Inferior parietal cortex (tissue), 1 donor: ENCODE results near the gene SBNO2.

Experiments used
- DNase-seq: peaks from one replicate; pipeline ENCODE4 v3.0.0-alpha.2; 2016; ENCODE audit errors: extremely low spot score

SBNO2 gene

DNA sequence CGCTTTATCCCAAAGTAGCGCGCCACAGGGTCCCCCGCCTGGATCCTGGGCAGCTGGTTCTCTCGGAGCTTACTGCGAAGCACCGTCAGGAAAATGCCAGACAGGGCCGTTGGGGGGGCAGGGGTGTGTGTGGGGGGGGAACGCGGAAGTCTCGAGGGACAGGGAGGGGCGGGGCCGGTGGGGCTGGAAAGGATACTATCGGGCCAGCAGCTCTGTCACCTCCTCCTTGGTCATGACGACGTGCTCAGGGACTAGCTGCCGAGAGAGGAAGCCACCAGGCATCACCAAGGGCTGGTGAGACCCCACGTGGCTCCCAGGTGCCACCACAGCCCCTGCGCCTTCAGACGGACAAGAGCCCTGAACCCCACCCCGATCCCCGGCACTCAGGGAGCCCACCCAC, 84.2 kb downstream of the SBNO2 start:
- no peak for DNase-seq

DNA sequence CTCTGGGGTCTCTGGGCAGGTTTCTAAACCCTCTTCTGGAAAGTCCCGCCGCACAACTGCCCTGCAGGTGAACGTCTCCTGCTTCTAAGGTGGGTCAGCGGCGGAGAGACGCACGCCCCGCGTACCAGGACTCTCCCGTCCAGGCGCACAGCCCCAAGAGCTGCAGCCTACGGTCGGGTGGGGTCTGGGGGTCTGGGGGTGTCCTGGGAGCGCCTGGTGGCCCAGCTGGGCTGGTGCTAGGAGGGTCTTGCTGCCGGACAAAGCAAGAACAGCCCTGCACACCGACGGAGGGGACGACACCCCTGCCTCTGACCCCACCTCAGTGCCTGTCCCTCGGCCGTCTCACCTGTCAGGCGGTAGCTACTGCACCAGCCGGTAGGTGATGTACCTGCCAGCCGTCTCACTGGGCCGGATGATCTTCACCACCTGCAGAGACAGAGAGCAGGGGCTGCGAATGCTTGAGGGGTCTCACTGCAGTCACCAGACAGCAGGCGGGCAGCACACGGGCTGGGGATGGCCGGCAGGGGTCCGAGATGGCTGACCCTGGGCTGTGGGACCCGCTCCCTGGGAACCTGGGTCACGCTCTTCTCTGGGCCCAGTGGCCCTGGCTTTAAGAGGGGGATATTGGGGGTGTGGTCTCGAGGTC, 84.8 kb downstream of the SBNO2 start:
- DNase-seq, result no peak

DNA sequence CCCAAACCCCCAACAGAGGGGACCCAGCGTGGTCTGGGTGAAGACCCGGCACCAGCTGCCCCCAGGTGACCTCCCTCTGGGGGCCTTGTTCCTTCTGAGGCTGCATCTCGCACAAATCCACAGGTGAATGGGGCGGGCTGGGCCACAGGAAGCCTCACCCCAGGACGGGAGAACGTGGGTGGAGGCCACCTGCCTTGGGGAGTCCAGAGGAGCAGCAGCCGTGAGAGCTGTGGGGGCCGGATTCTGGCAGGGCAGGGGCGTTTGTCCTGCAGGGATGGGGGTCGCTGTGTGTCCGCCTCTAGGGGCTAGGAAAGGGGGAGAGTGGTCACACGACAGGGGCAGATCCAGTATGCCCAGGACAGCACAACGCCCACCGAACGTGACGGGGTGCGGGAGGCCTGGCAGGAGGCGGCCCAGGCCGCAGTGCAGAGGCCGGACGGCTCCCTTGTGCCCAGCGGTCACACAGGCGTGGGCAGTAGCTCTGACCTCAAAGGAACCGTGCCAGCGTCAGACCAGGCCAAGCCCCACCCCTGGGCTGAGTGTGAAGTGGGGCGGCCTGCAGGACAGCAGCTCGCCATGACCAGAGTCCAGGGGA, 85.6 kb downstream of the SBNO2 start:
- DNase-seq, result no peak

DNA sequence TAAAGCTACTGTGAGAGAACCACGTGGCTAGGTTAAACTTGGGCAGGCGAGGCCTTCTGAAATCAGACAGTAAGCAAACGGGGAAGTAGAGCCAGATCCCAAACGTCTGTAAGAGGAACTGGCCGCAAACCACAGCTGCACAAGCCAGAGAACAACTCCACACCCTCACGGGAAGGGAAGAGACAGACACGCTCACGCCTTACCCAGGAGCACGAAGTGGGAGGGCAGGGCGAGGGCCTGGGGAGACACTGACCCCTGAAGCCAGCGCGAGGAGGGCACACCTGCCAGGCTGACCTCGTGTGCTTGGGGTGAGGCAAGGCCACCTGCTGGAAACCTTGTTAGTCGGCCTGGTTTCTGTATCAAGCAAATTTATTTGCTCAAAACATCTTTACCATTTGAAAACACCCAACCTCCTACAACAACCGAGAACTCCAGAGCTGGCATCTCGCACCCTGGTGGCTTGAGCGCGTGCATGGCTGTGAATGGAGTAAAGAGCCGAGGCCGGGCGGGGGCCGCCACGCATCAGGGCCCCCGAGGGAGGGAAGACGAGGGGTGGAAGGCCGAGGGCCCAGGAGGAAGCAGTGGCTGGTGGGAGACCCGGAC, 86.2 kb downstream of the SBNO2 start:
- DNase-seq, result no peak

DNA sequence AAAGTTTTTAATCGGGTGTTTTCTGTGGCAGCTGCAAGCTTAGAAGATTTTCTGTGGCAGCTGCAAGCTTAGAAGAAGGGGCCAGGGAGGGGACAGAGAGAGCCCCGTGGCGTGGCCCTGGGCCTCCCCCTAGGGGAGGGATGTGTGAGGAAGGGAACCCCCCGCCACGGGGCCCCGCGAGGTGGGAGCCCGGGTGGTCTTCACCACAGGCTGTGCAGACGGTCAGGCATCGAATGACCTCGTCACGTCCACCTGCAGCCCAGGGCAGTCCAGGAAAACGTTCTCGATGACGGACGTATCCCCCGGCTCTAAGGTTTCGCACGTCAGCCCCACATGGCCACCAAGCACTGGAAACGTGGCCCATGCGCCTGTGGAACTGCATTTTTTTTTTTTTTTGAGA, 87.5 kb downstream of the SBNO2 start:
- no peak for DNase-seq

DNA sequence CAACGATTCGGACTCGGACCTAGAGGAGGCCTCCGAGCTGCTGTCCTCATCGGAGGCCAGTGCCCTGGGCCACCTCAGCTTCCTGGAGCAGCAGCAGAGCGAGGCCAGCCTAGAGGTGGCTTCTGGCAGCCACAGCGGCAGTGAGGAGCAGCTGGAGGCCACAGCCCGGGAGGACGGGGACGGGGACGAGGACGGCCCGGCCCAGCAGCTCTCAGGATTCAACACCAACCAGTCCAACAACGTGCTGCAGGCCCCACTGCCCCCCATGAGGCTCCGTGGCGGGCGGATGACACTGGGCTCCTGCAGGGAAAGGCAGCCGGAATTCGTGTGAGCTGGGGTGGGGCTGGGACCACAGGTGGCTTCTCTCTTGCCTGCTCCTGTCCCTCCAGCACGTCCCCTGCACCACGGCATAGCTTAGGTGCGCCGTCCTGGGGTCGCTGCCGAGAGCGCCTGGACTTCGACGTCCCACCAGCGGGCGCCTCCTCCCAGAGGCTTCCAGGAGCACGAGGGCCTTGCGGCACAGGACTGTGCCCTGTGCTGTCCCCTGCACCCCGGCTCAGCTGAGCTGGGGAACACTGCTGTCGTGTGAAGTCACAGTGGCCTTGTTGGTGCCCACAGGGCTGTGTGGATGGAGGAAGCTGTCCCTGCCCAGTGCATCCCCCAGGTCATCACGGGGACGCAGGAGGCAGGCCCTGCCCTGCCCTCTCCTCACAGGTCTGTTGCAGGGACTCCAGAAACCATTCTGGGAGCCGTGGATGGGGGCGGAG, 88.2 kb downstream of the SBNO2 start:
- no peak for DNase-seq

DNA sequence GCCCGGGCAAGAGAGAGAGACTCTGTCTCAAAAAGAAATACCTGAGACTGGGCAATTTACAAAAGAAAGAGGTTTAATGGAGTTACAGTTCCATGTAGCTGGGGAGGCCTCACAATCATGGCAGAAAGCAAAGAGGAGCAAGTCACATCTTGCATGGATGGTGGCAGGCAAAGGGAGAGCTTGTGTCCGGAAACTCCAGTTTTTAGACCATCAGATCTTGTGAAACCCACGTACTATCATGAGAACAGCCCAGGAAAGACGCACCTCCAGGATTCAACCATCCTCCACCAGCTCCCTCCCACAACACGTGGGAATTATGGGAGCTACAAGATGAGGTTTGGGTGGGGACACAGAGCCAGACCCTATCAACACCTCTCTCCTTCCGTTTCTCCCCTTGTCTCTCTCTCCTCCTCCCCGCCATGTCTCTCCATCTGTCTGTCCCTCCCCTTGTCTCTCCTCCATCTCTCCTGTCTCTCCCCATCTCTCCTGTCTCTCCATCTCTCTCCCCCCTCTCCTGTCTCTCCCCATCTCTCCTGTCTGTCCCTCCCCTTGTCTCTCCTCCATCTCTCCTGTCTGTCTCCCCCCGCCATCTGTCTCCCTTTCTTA, 88.9 kb downstream of the SBNO2 start:
- DNase-seq, result no peak

DNA sequence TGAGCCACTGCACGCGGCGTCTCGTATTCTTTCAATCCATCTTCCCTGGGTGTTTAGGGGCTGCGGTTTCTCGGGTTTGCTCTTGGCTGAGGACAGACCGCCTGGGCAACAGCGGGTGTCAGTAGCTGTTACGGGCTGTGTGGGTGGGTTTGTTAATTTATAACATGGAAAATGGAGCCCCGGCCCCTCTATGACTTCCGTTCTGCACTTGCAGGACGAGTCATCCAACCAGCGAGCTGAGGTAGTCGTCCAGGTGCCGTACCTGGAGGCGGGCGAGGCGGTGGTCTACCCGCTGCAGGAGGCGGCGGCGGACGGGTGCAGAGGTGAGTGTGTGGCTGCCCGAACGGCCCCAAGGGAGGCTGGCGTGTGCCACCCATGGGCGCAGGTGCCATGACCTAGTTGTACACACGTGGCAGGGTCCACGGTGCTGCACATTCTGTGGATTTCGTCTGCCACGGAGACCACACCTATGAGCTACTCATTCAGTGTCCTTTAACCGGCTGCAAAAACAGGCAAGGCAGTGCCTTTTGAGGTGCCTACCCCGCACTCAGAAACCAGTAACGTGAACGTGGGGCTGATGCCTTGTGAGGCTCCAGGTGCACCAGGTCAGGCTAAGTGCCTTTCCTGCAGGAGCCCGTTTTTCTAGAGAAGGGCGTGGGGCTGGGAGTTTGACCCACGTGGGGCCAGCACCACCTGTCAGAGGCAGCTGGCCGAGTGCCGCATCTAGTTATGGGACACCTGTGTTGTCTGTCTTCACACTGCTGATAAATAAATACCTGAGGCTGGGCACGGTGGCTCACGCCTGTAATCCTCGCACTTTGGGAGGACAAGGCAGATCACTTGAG, 89.8 kb downstream of the SBNO2 start:
- no peak for DNase-seq

DNA sequence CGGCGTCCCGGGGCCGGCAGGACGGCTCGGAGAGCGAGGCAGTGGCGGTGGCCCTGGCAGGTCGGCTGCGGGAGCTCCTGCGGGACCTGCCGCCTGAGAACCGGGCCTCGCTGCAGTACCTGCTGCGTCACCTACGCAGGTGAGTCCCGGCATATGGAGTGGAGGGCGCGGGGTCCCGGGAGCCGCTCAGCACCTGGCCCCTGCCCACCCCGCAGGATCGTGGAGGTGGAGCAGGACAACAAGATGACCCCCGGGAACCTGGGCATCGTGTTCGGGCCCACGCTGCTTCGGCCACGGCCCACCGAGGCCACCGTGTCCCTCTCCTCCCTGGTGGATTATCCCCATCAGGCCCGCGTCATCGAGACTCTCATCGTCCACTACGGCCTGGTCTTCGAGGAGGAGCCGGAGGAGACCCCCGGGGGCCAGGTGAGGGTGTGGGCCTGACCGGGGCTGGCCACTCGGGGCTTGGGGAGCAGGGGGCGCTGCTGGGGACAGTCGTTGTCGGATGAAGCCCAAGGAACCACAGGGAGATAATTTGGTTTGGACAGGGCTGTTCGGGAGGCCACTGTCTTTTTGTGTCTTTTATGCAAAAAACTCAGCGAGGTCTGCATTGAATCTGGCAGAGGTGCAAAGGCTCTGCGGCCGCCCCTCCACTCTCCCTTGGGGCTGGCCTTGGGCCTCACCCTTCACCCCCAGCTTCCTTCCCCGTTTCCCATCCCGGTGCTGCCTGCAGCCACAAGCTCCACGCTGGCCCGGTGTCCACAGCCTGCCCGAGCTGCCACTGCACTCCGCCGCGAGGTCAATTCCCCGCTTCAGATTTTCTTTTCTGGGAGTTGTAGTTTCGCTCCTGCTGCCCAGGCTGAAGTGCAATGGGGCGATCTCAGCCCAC, 90.9 kb downstream of the SBNO2 start:
- no peak for DNase-seq

DNA sequence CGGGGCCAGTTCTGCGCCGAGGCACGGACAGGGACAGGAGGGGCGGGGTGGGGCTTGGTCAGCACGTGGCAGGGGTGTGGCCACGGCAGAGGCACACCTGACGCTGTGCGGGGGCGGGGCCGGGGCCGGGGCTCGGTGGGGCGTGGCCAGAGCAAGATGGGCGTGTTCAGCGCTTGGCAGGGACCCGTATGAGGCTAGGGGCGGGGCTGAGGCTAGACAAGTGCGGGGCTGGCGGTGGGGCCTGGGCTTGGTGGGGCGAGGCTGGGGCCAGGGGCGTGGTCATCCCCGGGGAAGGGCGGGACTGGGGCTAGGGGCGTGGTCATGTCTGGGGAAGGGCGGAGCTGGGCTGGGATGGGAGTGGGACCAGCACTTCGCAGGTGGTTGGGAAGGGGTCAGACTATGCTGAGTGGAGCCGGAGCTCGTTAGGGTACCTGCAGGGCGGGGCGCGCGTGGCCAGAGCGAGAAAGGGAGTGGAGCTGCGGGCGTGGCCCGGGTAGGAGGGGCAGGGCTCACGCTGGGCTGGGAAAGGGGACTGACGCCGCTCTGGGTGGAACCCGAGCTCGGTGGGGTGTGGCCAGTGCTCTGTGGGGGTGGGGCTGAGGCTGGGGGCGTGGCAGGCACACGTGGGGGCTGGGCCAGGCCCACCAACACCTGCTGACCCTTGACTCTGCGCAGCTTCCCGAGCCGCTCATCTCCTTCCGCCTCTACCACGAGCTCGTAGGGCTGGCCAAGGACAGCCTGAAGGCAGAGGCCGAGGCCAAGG, 91.7 kb downstream of the SBNO2 start:
- DNase-seq, result no peak

DNA sequence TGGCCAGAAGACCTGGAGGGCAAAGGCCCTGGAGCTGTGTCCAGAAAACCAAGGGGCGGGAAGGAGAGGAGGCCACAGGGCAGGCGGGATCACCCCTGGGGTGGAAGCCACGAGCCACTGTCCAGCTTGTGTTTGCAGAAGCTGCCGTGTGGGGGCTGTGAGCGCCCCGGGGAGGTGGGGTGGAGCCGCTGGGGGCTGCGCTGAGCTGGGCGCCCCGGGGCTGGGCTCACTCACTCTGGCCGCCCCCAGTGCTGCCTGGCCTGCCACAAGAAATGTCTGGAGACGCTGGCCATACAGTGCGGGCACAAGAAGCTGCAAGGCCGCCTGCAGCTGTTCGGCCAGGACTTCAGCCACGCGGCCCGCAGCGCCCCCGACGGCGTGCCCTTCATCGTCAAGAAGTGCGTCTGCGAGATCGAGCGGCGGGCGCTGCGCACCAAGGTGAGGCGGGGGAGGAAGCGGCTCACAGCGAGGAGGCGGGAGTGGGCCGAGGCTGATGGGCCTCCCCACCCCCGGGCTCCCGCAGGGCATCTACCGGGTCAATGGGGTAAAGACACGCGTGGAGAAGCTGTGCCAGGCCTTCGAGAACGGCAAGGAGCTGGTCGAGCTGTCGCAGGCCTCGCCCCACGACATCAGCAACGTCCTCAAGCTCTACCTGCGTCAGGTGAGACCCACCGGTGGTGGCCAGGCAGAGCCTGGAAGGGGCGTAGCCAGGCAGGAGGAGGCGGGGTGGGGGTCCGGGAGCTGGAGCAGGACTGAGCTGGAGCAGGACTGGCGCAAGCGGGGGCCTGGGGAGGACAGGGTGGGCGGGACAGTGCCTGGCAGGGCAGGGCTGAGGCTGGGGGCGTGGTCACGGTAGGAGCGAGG, 92.5 kb downstream of the SBNO2 start:
- DNase-seq, result no peak

DNA sequence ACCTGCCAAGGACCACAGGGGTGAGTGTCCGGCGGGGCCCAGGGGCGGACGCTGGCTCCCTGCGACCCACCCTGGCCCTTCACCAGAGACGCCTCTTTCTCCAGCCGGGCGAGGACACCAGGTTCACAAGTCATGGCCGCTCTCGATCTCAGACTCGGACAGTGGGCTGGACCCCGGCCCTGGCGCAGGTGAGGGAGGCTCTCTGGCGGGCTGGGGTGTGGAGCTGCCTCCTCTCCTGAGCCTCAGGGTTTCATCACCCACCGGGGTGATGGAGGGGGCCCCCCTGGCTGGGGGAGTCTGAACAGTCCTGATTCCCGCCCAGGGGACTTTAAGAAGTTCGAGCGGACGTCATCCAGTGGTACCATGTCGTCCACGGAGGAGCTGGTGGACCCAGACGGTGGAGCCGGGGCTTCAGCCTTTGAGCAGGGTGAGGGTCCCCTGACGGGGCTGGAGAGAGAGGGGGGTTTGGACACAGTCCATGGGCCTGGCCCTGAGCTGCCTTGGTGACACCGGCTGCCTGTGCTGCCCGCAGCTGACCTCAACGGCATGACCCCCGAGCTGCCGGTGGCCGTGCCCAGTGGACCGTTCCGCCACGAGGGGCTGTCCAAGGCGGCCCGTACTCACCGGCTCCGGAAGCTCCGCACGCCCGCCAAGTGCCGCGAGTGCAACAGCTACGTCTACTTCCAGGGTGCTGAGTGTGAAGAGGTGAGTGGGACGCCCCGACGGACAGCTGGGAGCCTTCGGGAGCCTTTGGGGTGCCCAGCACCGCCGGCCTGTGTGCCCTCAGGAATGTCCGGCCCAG, 93.5 kb downstream of the SBNO2 start:
- no peak for DNase-seq

DNA sequence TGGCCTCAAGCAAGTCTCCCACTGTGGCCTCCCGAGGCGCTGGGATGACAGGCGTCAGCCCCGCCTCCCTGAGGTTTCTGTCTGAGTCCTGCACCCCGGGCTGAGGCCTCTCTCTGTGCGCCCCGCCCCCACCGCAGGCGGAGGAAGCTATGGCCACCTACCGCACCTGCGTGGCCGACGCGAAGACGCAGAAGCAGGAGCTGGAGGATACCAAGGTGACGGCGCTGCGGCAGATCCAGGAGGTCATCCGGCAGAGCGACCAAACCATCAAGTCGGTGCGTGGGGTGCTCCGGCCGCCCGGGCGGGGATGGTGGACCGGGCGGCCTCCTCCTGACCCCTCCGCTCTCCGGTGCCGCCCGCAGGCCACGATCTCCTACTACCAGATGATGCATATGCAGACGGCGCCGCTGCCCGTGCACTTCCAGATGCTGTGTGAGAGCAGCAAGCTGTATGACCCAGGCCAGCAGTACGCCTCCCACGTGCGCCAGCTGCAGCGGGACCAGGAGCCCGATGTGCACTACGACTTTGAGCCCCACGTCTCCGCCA, 94.4 kb downstream of the SBNO2 start:
- DNase-seq, result no peak

DNA sequence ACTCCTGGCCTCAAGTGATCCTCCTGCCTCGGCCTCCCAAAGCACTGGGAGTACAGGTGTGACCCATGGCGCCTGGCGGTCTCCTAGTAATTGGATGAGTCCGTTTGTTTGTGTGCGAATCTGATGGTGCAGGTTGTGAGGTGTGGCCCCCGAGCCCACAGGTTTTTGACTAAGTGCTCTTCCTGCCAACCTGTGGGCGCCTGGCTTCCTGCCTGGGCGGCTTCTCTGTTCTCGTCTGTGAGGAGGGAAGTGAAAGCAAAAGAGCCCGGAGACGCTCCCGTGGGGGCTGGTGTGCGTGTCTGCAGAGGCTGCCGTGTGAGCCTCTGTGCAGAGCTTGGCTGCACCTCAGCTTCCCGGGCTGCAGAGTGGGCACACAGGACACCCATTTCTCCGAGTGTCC, 97.1 kb downstream of the SBNO2 start:
- no peak for DNase-seq

DNA sequence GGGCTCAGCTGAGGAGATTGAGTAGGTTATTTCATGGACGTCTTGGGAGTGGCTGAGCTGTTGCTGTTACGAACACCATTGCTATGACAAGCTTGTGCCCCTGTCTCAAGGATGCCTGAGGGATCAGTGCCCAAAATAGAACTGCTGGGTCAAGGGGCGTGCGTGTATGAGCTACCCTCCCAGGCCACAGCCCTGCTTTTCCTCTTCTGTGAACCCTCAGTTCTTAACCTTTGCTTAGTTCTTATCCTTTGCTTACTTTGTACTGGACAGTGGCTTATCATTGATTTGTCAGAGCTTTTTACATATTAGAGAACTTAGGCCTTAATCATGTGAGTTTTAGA, 98.1 kb downstream of the SBNO2 start:
- no peak for DNase-seq

DNA sequence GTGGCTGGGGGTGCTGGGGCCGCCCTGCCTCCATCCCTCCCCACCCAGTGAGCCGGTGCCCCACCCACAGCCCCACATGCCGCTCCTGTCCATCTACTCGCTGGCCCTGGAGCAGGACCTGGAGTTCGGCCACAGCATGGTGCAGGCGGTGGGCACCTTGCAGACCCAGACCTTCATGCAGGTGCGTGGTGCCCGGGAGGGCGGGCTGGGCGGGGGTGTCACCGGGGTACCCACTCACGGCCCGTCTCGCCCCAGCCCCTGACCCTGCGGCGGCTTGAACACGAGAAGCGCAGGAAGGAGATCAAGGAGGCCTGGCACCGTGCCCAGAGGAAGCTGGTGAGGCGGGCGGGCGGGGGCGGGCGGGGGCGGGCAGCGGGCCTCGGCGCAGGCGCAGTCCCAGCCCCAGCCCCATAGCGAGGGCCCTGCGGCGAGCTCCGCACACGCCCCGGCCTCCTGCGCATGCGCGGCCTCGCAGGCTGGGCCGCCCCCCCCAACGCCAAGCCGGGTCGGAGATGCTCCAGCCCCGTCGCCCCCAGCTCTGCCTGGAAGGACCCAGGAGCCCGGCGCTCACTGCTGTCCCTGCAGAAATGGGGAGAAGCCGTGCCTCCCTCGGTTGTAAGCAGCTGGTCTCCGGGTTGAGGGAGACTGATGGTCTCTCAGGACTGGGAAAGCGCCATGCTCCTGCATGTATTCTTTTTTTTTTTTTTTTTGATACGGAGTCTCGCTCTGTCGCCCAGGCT, 99.4 kb downstream of the SBNO2 start:
- peak; percentile 32 for DNase-seq

DNA sequence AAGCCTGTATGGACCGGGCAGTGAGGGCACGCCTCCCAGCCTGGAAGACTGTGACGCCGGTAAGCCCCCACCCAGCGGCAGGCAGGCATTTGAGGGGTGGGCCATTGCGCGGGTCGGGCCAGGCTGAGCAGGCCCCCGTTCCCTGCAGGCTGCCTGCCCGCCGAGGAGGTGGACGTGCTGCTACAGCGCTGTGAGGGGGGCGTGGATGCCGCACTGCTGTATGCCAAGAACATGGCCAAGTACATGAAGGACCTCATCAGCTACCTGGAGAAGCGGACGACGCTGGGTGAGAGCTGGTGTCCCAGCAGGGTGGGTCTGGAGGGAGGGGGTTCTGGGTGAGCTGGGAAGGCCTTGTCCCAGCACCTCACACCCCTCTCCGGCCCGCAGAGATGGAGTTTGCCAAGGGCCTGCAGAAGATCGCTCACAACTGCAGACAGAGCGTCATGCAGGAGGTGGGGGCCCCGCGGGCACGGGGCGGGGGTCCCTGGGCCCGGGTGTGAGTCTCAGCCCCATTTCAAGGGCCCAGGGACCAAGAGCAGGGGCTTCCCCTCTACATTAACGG, 100.0 kb downstream of the SBNO2 start:
- DNase-seq, result no peak
